OCI-LY1 (cell line): ENCODE measurements around the gene CCR7.

Source experiments
- EZH2 ChIP-seq: fragments of 200-600 bp; sonication (generic), shearing (Covaris generic); IDR thresholded peaks from 2 replicates; pipeline ENCODE4 v1.8.0; 2017; ENCODE audit warnings: borderline replicate concordance, mixed run types, mild to moderate bottlenecking, antibody characterized with exemption, low read length, moderate library complexity, mixed read lengths
- TF ChIP-seq, protein P1 (sequence below): fragments of 200-600 bp; sonication (generic), shearing (Covaris generic); IDR thresholded peaks from 2 replicates; pipeline ENCODE4 v1.5.1; 2017; ENCODE audit warnings: mild to moderate bottlenecking, antibody characterized with exemption, low read length, moderate library complexity, mixed read lengths

DNA sequence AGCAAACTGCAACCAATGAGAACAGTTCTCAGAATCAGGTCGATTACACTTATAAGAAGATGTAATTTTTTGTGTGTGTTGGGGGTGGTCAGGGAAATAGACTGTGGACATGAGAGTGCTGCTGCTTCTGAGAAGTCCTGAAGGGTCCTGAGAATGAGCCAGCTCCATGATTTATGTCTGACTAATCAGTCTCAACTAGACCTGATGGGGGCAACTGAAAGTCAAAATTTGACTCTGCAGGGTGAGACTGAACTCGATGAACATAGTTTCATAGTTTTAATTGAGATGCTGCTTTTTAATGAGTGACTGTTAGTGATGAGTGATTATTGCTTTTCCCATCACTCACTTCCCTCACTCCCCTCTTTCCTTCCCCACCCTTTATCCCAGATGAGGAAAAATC lies 45.1 kb upstream of the CCR7 start:
- TF ChIP-seq, protein P1, sequence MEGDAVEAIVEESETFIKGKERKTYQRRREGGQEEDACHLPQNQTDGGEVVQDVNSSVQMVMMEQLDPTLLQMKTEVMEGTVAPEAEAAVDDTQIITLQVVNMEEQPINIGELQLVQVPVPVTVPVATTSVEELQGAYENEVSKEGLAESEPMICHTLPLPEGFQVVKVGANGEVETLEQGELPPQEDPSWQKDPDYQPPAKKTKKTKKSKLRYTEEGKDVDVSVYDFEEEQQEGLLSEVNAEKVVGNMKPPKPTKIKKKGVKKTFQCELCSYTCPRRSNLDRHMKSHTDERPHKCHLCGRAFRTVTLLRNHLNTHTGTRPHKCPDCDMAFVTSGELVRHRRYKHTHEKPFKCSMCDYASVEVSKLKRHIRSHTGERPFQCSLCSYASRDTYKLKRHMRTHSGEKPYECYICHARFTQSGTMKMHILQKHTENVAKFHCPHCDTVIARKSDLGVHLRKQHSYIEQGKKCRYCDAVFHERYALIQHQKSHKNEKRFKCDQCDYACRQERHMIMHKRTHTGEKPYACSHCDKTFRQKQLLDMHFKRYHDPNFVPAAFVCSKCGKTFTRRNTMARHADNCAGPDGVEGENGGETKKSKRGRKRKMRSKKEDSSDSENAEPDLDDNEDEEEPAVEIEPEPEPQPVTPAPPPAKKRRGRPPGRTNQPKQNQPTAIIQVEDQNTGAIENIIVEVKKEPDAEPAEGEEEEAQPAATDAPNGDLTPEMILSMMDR = no peak
- no peak for TF ChIP-seq EZH2
